H1 (cell line): ENCODE measurements around the gene SLC6A18. TPM values are rescaled to one million over a fixed set of nuclear protein-coding genes. Genes with fewer than 3 reads are reported as not detected.

Experiments used
- CTCF ChIA-PET: fragments of 300-600 bp; sonication (Branson Sonifier 250); formaldehyde crosslinking; loops from one replicate; lab custom pipeline; 2021; ENCODE audit not compliant: partially characterized antibody; lab: Charles Lee
- POLR2A ChIA-PET: fragments of 300-600 bp; sonication (Branson Sonifier 250); formaldehyde crosslinking; loops from one replicate; lab custom pipeline; 2021; ENCODE audit warnings: inconsistent platforms; ENCODE audit not compliant: partially characterized antibody; lab: Charles Lee
- DNase-seq, 2 experiments: peaks; one replicate each; pipeline versions ENCODE4 v3.0.0 to v3.0.0-alpha.2; 2010 to 2022; ENCODE audit warnings: low spot score in 2 of 2, low read depth in 1 of 2, mixed read lengths in 1 of 2
- FAIRE-seq: peaks from 2 replicates; lab custom pipeline; 2011; peaks lifted over from hg19 to GRCh38; lab: Jason Lieb, UNC
- H2AFZ ChIP-seq: 2 replicates; pipeline ENCODE4 v1.8.1; 2012; ENCODE audit warnings: low read length, inconsistent platforms
- H2AK5ac ChIP-seq: 2 replicates; pipeline ENCODE4 v1.6.1; 2013; ENCODE audit warnings: low read depth, low read length
- H2BK120ac ChIP-seq: replicated peaks from 2 replicates; pipeline ENCODE3; 2013; ENCODE audit warnings: low read depth, low read length, inconsistent platforms
- H2BK12ac ChIP-seq: 2 replicates; pipeline ENCODE4 v1.6.1; 2013; ENCODE audit warnings: low read depth, low read length
- H2BK15ac ChIP-seq: 2 replicates; pipeline ENCODE4 v1.6.1; 2013; ENCODE audit warnings: low read length
- H2BK20ac ChIP-seq: 2 replicates; pipeline ENCODE4 v1.6.1; 2013; ENCODE audit warnings: low read length
- H2BK5ac ChIP-seq: 2 replicates; pipeline ENCODE4 v1.6.1; 2013; ENCODE audit warnings: low read depth, low read length
- H3K14ac ChIP-seq: 2 replicates; pipeline ENCODE4 v1.6.1; 2013; ENCODE audit warnings: inconsistent platforms; ENCODE audit not compliant: insufficient read length
- H3K18ac ChIP-seq: 2 replicates; pipeline ENCODE4 v1.6.1; 2013; ENCODE audit warnings: low read length; ENCODE audit errors: extremely low read depth
- H3K23ac ChIP-seq: 2 replicates; pipeline ENCODE4 v1.6.1; 2013; ENCODE audit warnings: inconsistent platforms; ENCODE audit not compliant: insufficient read length
- H3K23me2 ChIP-seq: 2 replicates; pipeline ENCODE4 v1.6.1; 2013; ENCODE audit warnings: low read depth, low read length
- H3K27ac ChIP-seq: 2 replicates; pipeline ENCODE4 v1.6.1; 2011; ENCODE audit warnings: low read depth, low read length, inconsistent platforms
- H3K27me3 ChIP-seq, 4 experiments: replicated peaks in 1 of 4; 1 replicate in 1 of 4; 2 replicates in 3 of 4; pipeline versions ENCODE4 v1.6.1 to v1.8.1; 2011 to 2013; ENCODE audit warnings: low read length in 3 of 4, mild to moderate bottlenecking in 3 of 4, inconsistent platforms in 2 of 4, mixed read lengths in 2 of 4, moderate library complexity in 1 of 4; ENCODE audit not compliant: control insufficient read depth in 3 of 4, insufficient read depth in 3 of 4; ENCODE audit errors: extremely low read depth in 1 of 4
- H3K36me3 ChIP-seq, 4 experiments: 2 replicates each; pipeline versions ENCODE4 v1.6.1 to v1.8.1; 2011 to 2013; ENCODE audit warnings: mild to moderate bottlenecking in 4 of 4, low read length in 3 of 4, moderate library complexity in 2 of 4, control low read depth in 1 of 4, inconsistent platforms in 1 of 4; ENCODE audit not compliant: insufficient read depth in 4 of 4, control insufficient read depth in 2 of 4
- H3K4ac ChIP-seq: replicated peaks from 2 replicates; pipeline ENCODE3; 2013; ENCODE audit warnings: low read length, low read depth, mixed read lengths, inconsistent platforms; ENCODE audit not compliant: insufficient read length
- H3K4me1 ChIP-seq, 4 experiments: replicated peaks in 1 of 4; 1 replicate in 1 of 4; 2 replicates in 3 of 4; pipeline versions ENCODE4 v1.6.1 to v1.8.1; 2011 to 2013; ENCODE audit warnings: low read length in 3 of 4, inconsistent platforms in 2 of 4, mixed read lengths in 1 of 4; ENCODE audit not compliant: insufficient read depth in 4 of 4, control insufficient read depth in 3 of 4
- H3K4me2 ChIP-seq, 2 experiments: 2 replicates each; pipeline versions ENCODE4 v1.6.1 to v1.8.1; 2011 to 2013; ENCODE audit warnings: low read depth in 2 of 2, low read length in 2 of 2, control low read depth in 1 of 2, inconsistent platforms in 1 of 2, mild to moderate bottlenecking in 1 of 2; ENCODE audit not compliant: insufficient read depth in 1 of 2
- H3K4me3 ChIP-seq, 4 experiments: fragments of 200-600, 300-600 bp in 1 of 4; sonication (generic), shearing (Covaris generic), sonication (Bioruptor Twin) in 1 of 4; 2 replicates each; pipeline versions ENCODE4 v1.5.1 to v1.8.1; 2011 to 2016; ENCODE audit warnings: low read length in 4 of 4, low read depth in 3 of 4, control low read depth in 2 of 4, inconsistent platforms in 2 of 4, mild to moderate bottlenecking in 2 of 4, mixed read lengths in 1 of 4, moderate library complexity in 1 of 4; ENCODE audit not compliant: insufficient read depth in 2 of 4; ENCODE audit errors: extremely low read depth in 1 of 4
- H3K56ac ChIP-seq: replicated peaks from 2 replicates; pipeline ENCODE3; 2013; ENCODE audit warnings: low read depth, mild to moderate bottlenecking, mixed read lengths, low read length, inconsistent platforms; ENCODE audit not compliant: insufficient read length
- H3K79me1 ChIP-seq: 2 replicates; pipeline ENCODE4 v1.6.1; 2013; ENCODE audit warnings: low read depth, low read length, control low read depth
- H3K79me2 ChIP-seq, 2 experiments: 2 replicates each; pipeline versions ENCODE4 v1.6.1 to v1.8.1; 2012 to 2013; ENCODE audit warnings: low read length in 2 of 2, mild to moderate bottlenecking in 2 of 2, inconsistent platforms in 1 of 2; ENCODE audit not compliant: insufficient read depth in 2 of 2, control insufficient read depth in 1 of 2
- H3K9ac ChIP-seq, 4 experiments: replicated peaks in 1 of 4; 1 replicate in 1 of 4; 2 replicates in 3 of 4; pipeline versions ENCODE4 v1.6.1 to v1.8.1; 2011 to 2013; ENCODE audit warnings: low read depth in 3 of 4, low read length in 3 of 4, control low read depth in 2 of 4, mild to moderate bottlenecking in 2 of 4, moderate library complexity in 2 of 4, inconsistent platforms in 1 of 4; ENCODE audit errors: extremely low read depth in 1 of 4
- H3K9me3 ChIP-seq, 2 experiments: 2 replicates each; pipeline versions ENCODE4 v1.6.1 to v1.8.1; 2012 to 2013; ENCODE audit warnings: mild to moderate bottlenecking in 2 of 2, moderate library complexity in 2 of 2, control low read depth in 1 of 2, inconsistent platforms in 1 of 2, low read depth in 1 of 2, low read length in 1 of 2, mixed read lengths in 1 of 2; ENCODE audit not compliant: insufficient read depth in 2 of 2
- H4K20me1 ChIP-seq, 2 experiments: replicated peaks in 1 of 2; 2 replicates each; pipeline versions ENCODE3 to v1.8.1; 2011 to 2013; ENCODE audit warnings: inconsistent platforms in 2 of 2, low read length in 2 of 2, mild to moderate bottlenecking in 1 of 2; ENCODE audit not compliant: insufficient read depth in 2 of 2, control insufficient read depth in 1 of 2
- H4K5ac ChIP-seq: 2 replicates; pipeline ENCODE4 v1.6.1; 2013; ENCODE audit warnings: low read length, low read depth, mixed read lengths, inconsistent platforms; ENCODE audit not compliant: insufficient read length
- H4K8ac ChIP-seq: 2 replicates; pipeline ENCODE4 v1.8.0; 2013; ENCODE audit warnings: mild to moderate bottlenecking, moderate library complexity, low read length, inconsistent platforms; ENCODE audit not compliant: insufficient read depth; ENCODE audit errors: extremely low read depth
- H4K91ac ChIP-seq: replicated peaks from 2 replicates; pipeline ENCODE3; 2013; ENCODE audit warnings: low read length, mixed read lengths, inconsistent platforms; ENCODE audit not compliant: insufficient read length
- BCL11A ChIP-seq, 2 experiments: IDR thresholded peaks; one replicate each; pipeline ENCODE4 v1.6.1; 2011; ENCODE audit warnings: low read depth in 2 of 2, low read length in 2 of 2, mild to moderate bottlenecking in 2 of 2
- HDAC6 ChIP-seq: IDR thresholded peaks from one replicate; pipeline ENCODE4 v1.7.1; 2012; ENCODE audit warnings: low read depth, mild to moderate bottlenecking, inconsistent platforms, low read length, moderate library complexity
- KDM4A ChIP-seq: IDR thresholded peaks from one replicate; pipeline ENCODE4 v1.7.1; 2012; ENCODE audit warnings: low read depth, mild to moderate bottlenecking, moderate library complexity, low read length, inconsistent platforms; ENCODE audit not compliant: severe bottlenecking
- MAFK ChIP-seq: IDR thresholded peaks from 2 replicates; pipeline ENCODE4 v1.6.1; 2012; ENCODE audit warnings: low read depth, mild to moderate bottlenecking, improper control_type of control experiment, low read length
- RNF2 ChIP-seq: fragments of 200-900, 300-1000 bp; sonication (generic); IDR thresholded peaks from 2 replicates; pipeline ENCODE4 v1.7.1; 2016; ENCODE audit warnings: borderline replicate concordance, low read depth, mild to moderate bottlenecking, antibody characterized with exemption, low read length; ENCODE audit not compliant: poor library complexity, severe bottlenecking; ENCODE audit errors: missing control alignments
- SIX5 ChIP-seq: IDR thresholded peaks from 2 replicates; pipeline ENCODE4 v1.6.1; 2011; ENCODE audit warnings: mild to moderate bottlenecking, low read depth, low read length
- SP1 ChIP-seq: IDR thresholded peaks from 2 replicates; pipeline ENCODE4 v1.6.1; 2011; ENCODE audit warnings: low read depth, low read length
- TAF7 ChIP-seq: optimal IDR thresholded peaks from 2 replicates; pipeline ENCODE3; 2011; ENCODE audit warnings: low read depth, mild to moderate bottlenecking, inconsistent platforms, low read length, moderate library complexity, borderline replicate concordance
- WGBS, 2 experiments: shearing (Covaris generic) in 1 of 2; methylation state at CpG; one replicate each; pipeline versions ENCODE4 v1.1.6 to v1.1.7; 2013 to 2015; ENCODE audit warnings: low lambda C conversion rate in 2 of 2, mixed read lengths in 2 of 2, inconsistent platforms in 1 of 2, low coverage in 1 of 2, missing lambda C conversion rate in 1 of 2; ENCODE audit not compliant: insufficient replicate concordance in 2 of 2, insufficient coverage in 1 of 2, insufficient read length in 1 of 2; ENCODE audit errors: extremely low coverage in 1 of 2, missing lambda C conversion rate in 1 of 2; 5-methylcytosine and 5-hydroxymethylcytosine counted together
- polyA plus RNA-seq, 7 experiments: library from polyadenylated mRNA; depleted of rRNA in 3 of 7; stranded (reverse) in 5 of 7; unstranded in 2 of 7; fragments of >200 nt in 5 of 7; fragments of 200-250 nt in 2 of 7; gene quantifications; 1 replicate in 5 of 7; 2 replicates in 1 of 7; 4 replicates in 1 of 7; pipeline versions ENCODE4 v1.2.1 to v1.2.3, GENCODE V29; 2011 to 2013; ENCODE audit warnings: missing spikeins in 2 of 7, mixed read lengths in 2 of 7
- total RNA-seq: library from RNA; stranded (reverse); fragmentation: NEBNext Ultra II Directional; extraction: Animal tissue kit (Norgen Biotek cat#: 25700); gene quantifications from 2 replicates; pipeline ENCODE4 v1.2.1, GENCODE V29; 2021
- TF ChIP-seq, protein P1 (sequence below): IDR thresholded peaks from 2 replicates; pipeline ENCODE4 v1.6.1; 2012; ENCODE audit warnings: low read length, inconsistent platforms

SLC6A18 gene
- total and polyA plus RNA-seq, 2 of the 8 experiments (the other 6 are each of a cell fraction or from before 2014, with no cell fraction given): not detected

DNA sequence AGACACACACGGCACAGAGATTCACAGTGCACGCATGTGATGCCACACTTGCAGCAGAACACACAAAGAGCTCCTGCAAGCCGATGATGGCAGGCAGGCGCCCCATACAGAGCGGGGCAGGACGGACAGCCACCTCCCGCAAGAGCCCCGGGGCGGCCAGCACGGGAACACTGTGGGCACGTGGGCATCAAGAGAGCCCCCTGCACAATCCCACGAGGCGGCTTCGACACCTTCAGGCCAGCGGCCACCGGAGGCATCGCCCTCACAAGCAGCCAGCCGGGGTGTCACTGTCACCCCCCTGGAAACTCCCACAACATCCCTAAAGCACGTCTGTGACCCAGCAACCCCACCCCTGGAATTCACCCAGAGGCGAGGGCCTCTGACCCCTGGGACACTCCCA is 51.7 kb downstream of the SLC6A18 start:
- no peaks in the 10 kb centered on the region; a peak in 1 of 4 replicates for H3K9me3 ChIP-seq
- H3K23ac ChIP-seq: no peak overlapping the region
- H3K4me1 ChIP-seq: no peaks in the 10 kb centered on the region
- no peak overlapping the region for H4K5ac ChIP-seq
- no peak overlapping the region for H3K4me3 ChIP-seq
- TF ChIP-seq, protein P1, sequence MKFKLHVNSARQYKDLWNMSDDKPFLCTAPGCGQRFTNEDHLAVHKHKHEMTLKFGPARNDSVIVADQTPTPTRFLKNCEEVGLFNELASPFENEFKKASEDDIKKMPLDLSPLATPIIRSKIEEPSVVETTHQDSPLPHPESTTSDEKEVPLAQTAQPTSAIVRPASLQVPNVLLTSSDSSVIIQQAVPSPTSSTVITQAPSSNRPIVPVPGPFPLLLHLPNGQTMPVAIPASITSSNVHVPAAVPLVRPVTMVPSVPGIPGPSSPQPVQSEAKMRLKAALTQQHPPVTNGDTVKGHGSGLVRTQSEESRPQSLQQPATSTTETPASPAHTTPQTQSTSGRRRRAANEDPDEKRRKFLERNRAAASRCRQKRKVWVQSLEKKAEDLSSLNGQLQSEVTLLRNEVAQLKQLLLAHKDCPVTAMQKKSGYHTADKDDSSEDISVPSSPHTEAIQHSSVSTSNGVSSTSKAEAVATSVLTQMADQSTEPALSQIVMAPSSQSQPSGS: no peak
- TF ChIP-seq TAF7: no peak
- TF ChIP-seq BCL11A (IDR thresholded peaks at IDR 0.05; ENCODE audit: low read depth in 2 of 2, low read length in 2 of 2): no peak
- TF ChIP-seq SP1: no peak
- TF ChIP-seq SIX5: no peak
- no peak for TF ChIP-seq KDM4A
- TF ChIP-seq RNF2: no peak
- TF ChIP-seq MAFK: no peak
- TF ChIP-seq HDAC6: no peak
- DNase-seq (no peak), FAIRE-seq (no peak)
- H3K27me3 ChIP-seq: no peaks in the 10 kb centered on the region
- H2AK5ac ChIP-seq: no peak overlapping the region
- H3K4me2 ChIP-seq: no peak overlapping the region
- no peak overlapping the region for H4K91ac ChIP-seq
- H4K8ac ChIP-seq: peak overlapping the region; percentile 25; the same call in 1 of the 2 replicates
- no peak overlapping the region for H3K27ac ChIP-seq
- peaks cover 3 to 14% of the 10 kb centered on the region in 2 experiments; a peak in 2 of 4 replicates for H3K79me2 ChIP-seq
- no peak overlapping the region for H3K56ac ChIP-seq
- ChIA-PET POLR2A (no interaction called here), CTCF (interaction anchor here (0.8 kb wide), 1 partner anchor 8 kb away, joined by 4 read pairs; no protein-coding TSS in a partner anchor)
- H2BK15ac ChIP-seq: no peak overlapping the region
- H3K36me3 ChIP-seq: peaks cover 0 to 22% (median 6%) of the 10 kb centered on the region in 4 experiments; a peak in 4 of 8 replicates
- no peak overlapping the region for H2BK120ac ChIP-seq
- no peak overlapping the region for H3K18ac ChIP-seq
- H3K9ac ChIP-seq: no peak overlapping the region
- peaks cover 8% of the 10 kb centered on the region; the same call in 1 of the 2 replicates for H3K79me1 ChIP-seq
- WGBS, 2 experiments: 89% methylated on average over 13 of the region's 20 CpGs; no CpG with 5 or more reads in 1 of the 2 experiments
- no peak overlapping the region for H2BK12ac ChIP-seq
- H3K14ac ChIP-seq: no peak overlapping the region
- H2BK20ac ChIP-seq: no peak overlapping the region
- H2AFZ ChIP-seq: no peak overlapping the region
- H3K23me2 ChIP-seq: peaks cover 3% of the 10 kb centered on the region; the same call in 1 of the 2 replicates
- no peak overlapping the region for H2BK5ac ChIP-seq
- H4K20me1 ChIP-seq: peaks cover 0 to 9% of the 10 kb centered on the region in 2 experiments
- no peak overlapping the region for H3K4ac ChIP-seq
